ENCODE measurements around the gene CAMKMT.

DNA sequence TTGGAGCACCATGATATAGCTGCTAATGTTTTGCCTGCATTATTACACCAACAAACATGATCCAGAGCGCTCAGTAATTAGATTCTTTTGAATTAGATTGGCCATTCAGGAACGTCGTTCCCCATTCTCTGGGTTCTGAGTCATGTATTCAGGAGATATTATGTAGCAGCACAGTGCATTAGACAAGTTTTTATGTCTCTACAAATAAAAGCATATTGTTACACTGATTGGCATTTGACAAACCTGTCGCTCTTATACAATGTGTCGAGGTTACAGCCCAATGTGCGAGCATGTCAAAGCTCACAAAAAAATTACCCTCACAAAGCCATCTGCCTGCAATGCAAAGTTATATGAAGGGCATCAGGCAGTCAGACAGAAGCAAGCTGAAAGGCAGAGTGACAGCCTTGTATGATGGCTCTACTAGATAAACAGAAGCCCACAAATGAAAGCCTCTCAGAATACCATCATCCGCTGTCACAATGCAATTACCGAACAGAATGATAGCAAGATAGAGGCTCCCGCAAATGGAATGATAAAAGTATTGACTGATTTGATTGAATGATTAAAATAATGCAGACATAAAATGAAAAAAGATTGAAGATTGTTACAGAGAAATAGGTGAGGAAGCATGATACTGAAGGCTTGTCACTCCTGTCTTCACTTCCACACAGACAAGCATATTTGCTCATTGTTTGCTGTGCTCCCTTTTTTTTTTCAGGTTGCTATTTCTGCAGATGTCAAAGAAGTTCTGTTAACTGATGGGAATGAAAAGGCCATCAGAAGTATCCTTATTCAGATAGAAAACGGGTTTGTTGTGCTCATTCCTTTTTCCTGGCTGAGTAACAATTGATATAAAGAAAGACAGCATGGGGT, 345.2 kb downstream of the CAMKMT start:
- TF ChIP-seq, protein P1, sequence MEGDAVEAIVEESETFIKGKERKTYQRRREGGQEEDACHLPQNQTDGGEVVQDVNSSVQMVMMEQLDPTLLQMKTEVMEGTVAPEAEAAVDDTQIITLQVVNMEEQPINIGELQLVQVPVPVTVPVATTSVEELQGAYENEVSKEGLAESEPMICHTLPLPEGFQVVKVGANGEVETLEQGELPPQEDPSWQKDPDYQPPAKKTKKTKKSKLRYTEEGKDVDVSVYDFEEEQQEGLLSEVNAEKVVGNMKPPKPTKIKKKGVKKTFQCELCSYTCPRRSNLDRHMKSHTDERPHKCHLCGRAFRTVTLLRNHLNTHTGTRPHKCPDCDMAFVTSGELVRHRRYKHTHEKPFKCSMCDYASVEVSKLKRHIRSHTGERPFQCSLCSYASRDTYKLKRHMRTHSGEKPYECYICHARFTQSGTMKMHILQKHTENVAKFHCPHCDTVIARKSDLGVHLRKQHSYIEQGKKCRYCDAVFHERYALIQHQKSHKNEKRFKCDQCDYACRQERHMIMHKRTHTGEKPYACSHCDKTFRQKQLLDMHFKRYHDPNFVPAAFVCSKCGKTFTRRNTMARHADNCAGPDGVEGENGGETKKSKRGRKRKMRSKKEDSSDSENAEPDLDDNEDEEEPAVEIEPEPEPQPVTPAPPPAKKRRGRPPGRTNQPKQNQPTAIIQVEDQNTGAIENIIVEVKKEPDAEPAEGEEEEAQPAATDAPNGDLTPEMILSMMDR (IDR thresholded peaks at IDR 0.05; ENCODE audit: low read length): no peak
- TF ChIP-seq EZH2phosphoT487 (IDR thresholded peaks at IDR 0.05; ENCODE audit: low read length) (no peak), EZH2 (optimal IDR thresholded peaks at IDR 0.05; ENCODE audit: low read depth, low read length) (no peak)
